Body of pancreas (tissue), 4 donors: Measurements from ENCODE around the gene FOXP1. TPM values are rescaled to one million over a fixed set of nuclear protein-coding genes. Genes with fewer than 3 reads are reported as not detected.

Source experiments
- ATAC-seq: fragments of 150-250 bp; one replicate; pipeline ENCODE4 v1.9.1; 2016
- DNase-seq, 4 donors: peaks; one replicate each; pipeline ENCODE4 v3.0.0-alpha.2; 2019
- H3K27ac ChIP-seq, 4 donors: fragments of 200-600 bp; sonication (generic); 1 replicate in 3 of 4; 2 replicates in 1 of 4; pipeline versions ENCODE4 v1.5.1 to v1.6.1; 2016 to 2019; ENCODE audit warnings: mild to moderate bottlenecking in 1 of 4, mixed read lengths in 1 of 4, moderate library complexity in 1 of 4
- H3K27me3 ChIP-seq, 2 donors: fragments of 200-600 bp; sonication (generic); one replicate each; pipeline ENCODE4 v1.6.0; 2016; ENCODE audit warnings: mild to moderate bottlenecking in 1 of 2
- H3K36me3 ChIP-seq, 2 donors: fragments of 200-600 bp; sonication (generic); replicated peaks in 1 of 2; 2 replicates each; pipeline ENCODE4 v1.5.1; 2016; ENCODE audit warnings: low read depth in 2 of 2; ENCODE audit not compliant: insufficient read depth in 1 of 2
- H3K4me1 ChIP-seq: fragments of 200-600 bp; sonication (generic); one replicate; pipeline ENCODE4 v1.6.0; 2016
- H3K4me3 ChIP-seq, 2 donors: fragments of 200-600 bp; sonication (generic); 1 replicate in 1 of 2; 2 replicates in 1 of 2; pipeline ENCODE4 v1.5.1; 2016 to 2019
- H3K9me3 ChIP-seq, 3 donors: fragments of 200-600 bp; sonication (generic); 1 replicate in 2 of 3; 2 replicates in 1 of 3; pipeline ENCODE4 v1.5.1; 2016
- CTCF ChIP-seq, 7 experiments: fragments of 450-650 bp in 4 of 7; fragments of 200-600 bp in 3 of 7; sonication (generic) in 3 of 7; IDR thresholded peaks; one replicate each; pipeline ENCODE4 v1.5.1; 2016 to 2019; ENCODE audit warnings: antibody characterized with exemption in 7 of 7
- POLR2A ChIP-seq, 3 donors: fragments of 450-650 bp; IDR thresholded peaks; one replicate each; pipeline ENCODE4 v1.6.1; 2016; ENCODE audit warnings: antibody characterized with exemption in 3 of 3, mild to moderate bottlenecking in 2 of 3
- WGBS, 2 donors: methylation state at CpG; one replicate each; pipeline ENCODE4 v1.1.5; 2017; 5-methylcytosine and 5-hydroxymethylcytosine counted together
- intact Hi-C: fragments of 100-400 bp; cut with DNase I; formaldehyde crosslinking; loops from one replicate; pipeline ENCODE4 v1.15.1; 2023
- total RNA-seq, 2 donors: library from RNA; depleted of rRNA; stranded (reverse); fragments of >200 nt; gene quantifications; one replicate each; pipeline ENCODE4 v1.1.0, GENCODE V29; 2016

FOXP1 gene
- total RNA-seq, 2 donors from 2014 or later: 85.7 to 86.1 TPM

GRCh38 chr3:71461749-71462483 is 121.6 kb downstream of the FOXP1 start:
- 91 to 92% methylated on average over 9 of the region's 9 CpGs for WGBS, 2 donors
- H3K4me1 ChIP-seq: peaks cover 4% of the 10 kb centered on the region
- H3K27ac ChIP-seq: no peak overlapping the region
- TF ChIP-seq CTCF (IDR thresholded peaks at IDR 0.05) (no peak), POLR2A (IDR thresholded peaks at IDR 0.05) (no peak)
- H3K36me3 ChIP-seq: no peaks in the 10 kb centered on the region
- no peak overlapping the region for H3K4me3 ChIP-seq
- intact Hi-C loops: no loop called here
- DNase-seq: no peak
- ATAC-seq: no peak
- H3K9me3 ChIP-seq: no peaks in the 10 kb centered on the region
- H3K27me3 ChIP-seq: no peaks in the 10 kb centered on the region

GRCh38 chr3:71461114-71461513 is 122.4 kb downstream of the FOXP1 start:
- H3K4me3 ChIP-seq: no peak overlapping the region
- H3K9me3 ChIP-seq: no peaks in the 10 kb centered on the region
- H3K4me1 ChIP-seq: peaks cover 12% of the 10 kb centered on the region
- no peaks in the 10 kb centered on the region for H3K36me3 ChIP-seq
- 90 to 95% methylated on average over 9 of the region's 9 CpGs for WGBS, 2 donors
- no peak for ATAC-seq
- H3K27ac ChIP-seq: no peak overlapping the region
- intact Hi-C loops: no loop called here
- TF ChIP-seq CTCF (IDR thresholded peaks at IDR 0.05) (no peak), POLR2A (IDR thresholded peaks at IDR 0.05) (no peak)
- H3K27me3 ChIP-seq: no peaks in the 10 kb centered on the region
- DNase-seq: no peak

GRCh38 chr3:71458895-71459294 is 124.6 kb downstream of the FOXP1 start:
- H3K4me1 ChIP-seq: peaks cover 17% of the 10 kb centered on the region
- intact Hi-C loops: no loop called here
- H3K27me3 ChIP-seq: no peaks in the 10 kb centered on the region
- no peak overlapping the region for H3K27ac ChIP-seq
- 68 to 97% methylated on average over 1 of the region's 1 CpG for WGBS, 2 donors
- no peaks in the 10 kb centered on the region for H3K36me3 ChIP-seq
- ATAC-seq (no peak), DNase-seq (no peak)
- TF ChIP-seq CTCF (IDR thresholded peaks at IDR 0.05) (no peak), POLR2A (IDR thresholded peaks at IDR 0.05) (no peak)
- H3K9me3 ChIP-seq: no peaks in the 10 kb centered on the region
- no peak overlapping the region for H3K4me3 ChIP-seq

GRCh38 chr3:71456826-71457225 is 126.7 kb downstream of the FOXP1 start:
- DNase-seq (no peak), ATAC-seq (no peak)
- 19 to 43% methylated on average over 1 of the region's 1 CpG for WGBS, 2 donors
- intact Hi-C loops: no loop called here
- Histone ChIP-seq H3K4me3 (no peak overlapping the region), H3K36me3 (no peaks in the 10 kb centered on the region), H3K9me3 (no peaks in the 10 kb centered on the region), H3K4me1 (peaks cover 35% of the 10 kb centered on the region), H3K27me3 (no peaks in the 10 kb centered on the region), H3K27ac (no peak overlapping the region)
- TF ChIP-seq POLR2A (IDR thresholded peaks at IDR 0.05) (no peak), CTCF (IDR thresholded peaks at IDR 0.05) (no peak)

GRCh38 chr3:71456156-71456555 is 127.4 kb downstream of the FOXP1 start:
- intact Hi-C loops: no loop called here
- DNase-seq (no peak), ATAC-seq (no peak)
- peak in 1 of 7 experiments; percentile 5 for TF ChIP-seq CTCF (IDR thresholded peaks at IDR 0.05)
- TF ChIP-seq POLR2A (IDR thresholded peaks at IDR 0.05): no peak
- peaks cover 39% of the 10 kb centered on the region for H3K4me1 ChIP-seq
- no peaks in the 10 kb centered on the region for H3K27me3 ChIP-seq
- no peaks in the 10 kb centered on the region for H3K36me3 ChIP-seq
- H3K4me3 ChIP-seq: no peak overlapping the region
- H3K27ac ChIP-seq: no peak overlapping the region
- 61 to 84% methylated on average over 4 of the region's 4 CpGs for WGBS, 2 donors
- no peaks in the 10 kb centered on the region for H3K9me3 ChIP-seq
